Islet precursor cell (in vitro differentiated cells): ENCODE measurements around the gene GRID2IP.
"Not testable (repeated sequence)": the region's sequence is repeated elsewhere in the genome, so short reads cannot be mapped to it uniquely, and the experiment has no call there.

Source experiments
- DNase-seq: peaks from one replicate; pipeline ENCODE4 v3.0.0-alpha.2; 2018

The GRID2IP gene

GRCh38 chr7:6551016-6551511, at the start of gene GRID2IP:
GRID2IP (minus strand) TSS chr7:6551461; CDS start chr7:6551436, 25 bp downstream.
- DNase-seq, result no peak

- no peak for DNase-seq
Measured at GRCh38 chr7:6600093-6600492, 48.8 kb upstream of the GRID2IP start.

GRCh38 chr7:6590645-6591110, 39.4 kb upstream of the GRID2IP start:
- DNase-seq, result no peak

GRCh38 chr7:6589829-6590644, 38.8 kb upstream of the GRID2IP start, which contains the start of gene INTS15:
INTS15 (plus strand) TSS chr7:6590021; CDS start chr7:6590284, 263 bp downstream.
- peak; percentile 88 for DNase-seq

- no peak for DNase-seq
Measured at GRCh38 chr7:6589151-6589828, 38.0 kb upstream of the GRID2IP start.

GRCh38 chr7:6588566-6588965, 37.3 kb upstream of the GRID2IP start:
- no peak for DNase-seq

GRCh38 chr7:6585746-6586432, 34.6 kb upstream of the GRID2IP start:
- not testable (repeated sequence) for DNase-seq

GRCh38 chr7:6579446-6579845, 28.2 kb upstream of the GRID2IP start:
- no peak for DNase-seq

- DNase-seq, result no peak
Measured at GRCh38 chr7:6578114-6579084, 27.1 kb upstream of the GRID2IP start.

GRCh38 chr7:6577369-6578113, 26.3 kb upstream of the GRID2IP start, which contains the start of gene ZDHHC4:
ZDHHC4 (plus strand) TSS chr7:6577454; CDS start chr7:6580562, 3,108 bp downstream.
- peak; percentile 89 for DNase-seq

- not testable (repeated sequence) for DNase-seq
Measured at GRCh38 chr7:6576867-6577368, 25.7 kb upstream of the GRID2IP start.

GRCh38 chr7:6576024-6576866, 25.0 kb upstream of the GRID2IP start:
- DNase-seq, result no peak

GRCh38 chr7:6575281-6576023, 24.2 kb upstream of the GRID2IP start:
- no peak for DNase-seq

GRCh38 chr7:6571160-6571779, 20.0 kb upstream of the GRID2IP start:
- DNase-seq, result no peak

GRCh38 chr7:6567886-6568285, 16.6 kb upstream of the GRID2IP start:
- no peak for DNase-seq

GRCh38 chr7:6565655-6566054, 14.4 kb upstream of the GRID2IP start:
- no peak for DNase-seq

- no peak for DNase-seq
Measured at GRCh38 chr7:6563936-6564770, 12.9 kb upstream of the GRID2IP start.

- DNase-seq, result no peak
Measured at GRCh38 chr7:6562106-6562505, 10.8 kb upstream of the GRID2IP start.
